Measurements from ENCODE around the gene SERPINH1. TPM values are rescaled to one million over a fixed set of nuclear protein-coding genes. Genes with fewer than 3 reads are reported as not detected.

The SERPINH1 gene
- total RNA-seq, 1 experiment from 2014 or later = 89.8 TPM

DNA sequence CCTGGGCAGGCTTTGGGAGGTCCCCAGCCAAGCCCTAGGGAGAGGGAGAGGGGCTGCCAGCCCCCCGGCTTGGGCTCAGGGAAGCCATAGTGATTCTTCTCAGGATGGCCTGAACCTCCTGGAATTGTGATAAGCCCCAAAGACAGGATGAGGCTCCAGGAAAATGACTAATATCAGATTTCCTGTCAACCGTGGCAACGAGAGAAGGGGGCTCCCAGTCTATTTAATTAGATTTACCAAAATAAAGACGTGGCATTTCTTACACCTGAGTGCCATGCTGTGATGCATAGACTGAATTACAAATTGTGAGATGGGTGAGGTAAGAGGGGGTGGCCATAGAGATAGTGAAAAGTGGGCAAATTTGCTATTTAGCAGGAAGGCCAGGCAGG, 20.4 kb downstream of the SERPINH1 start:
- intact Hi-C loops (cut with micrococcal nuclease; ENCODE audit: unreplicated experiment) = no loop called here
- Histone ChIP-seq H3K4me3 (ENCODE audit: low read depth in 2 of 2, low read length in 2 of 2) (peak overlapping the region in 1 of 2 experiments; percentile 63; a peak in 2 of 4 replicates), H3K27me3 (ENCODE audit: control insufficient read depth, insufficient read depth, low read length) (no peaks in the 10 kb centered on the region; the same call in 1 of the 2 replicates), H3K9me3 (ENCODE audit: control insufficient read depth, insufficient read depth, low read depth, low read length) (no peaks in the 10 kb centered on the region), H3K4me1 (ENCODE audit: control insufficient read depth, insufficient read depth, low read length) (peaks cover 5% of the 10 kb centered on the region; the same call in 1 of the 2 replicates), H3K36me3 (ENCODE audit: control insufficient read depth, insufficient read depth, low read length) (no peaks in the 10 kb centered on the region), H3K27ac (ENCODE audit: low read length) (no peak overlapping the region)
- ChIA-PET POLR2A (no interaction called here), CTCF (no interaction called here)
- DNase-seq (ENCODE audit: low read depth, low spot score) = no peak
- BruUV-seq (replicated peaks) = no TSS peak
- no peak for TF ChIP-seq POLR2AphosphoS5 (IDR thresholded peaks at IDR 0.05; ENCODE audit: low read depth, low read length)
- TF ChIP-seq, protein P1, sequence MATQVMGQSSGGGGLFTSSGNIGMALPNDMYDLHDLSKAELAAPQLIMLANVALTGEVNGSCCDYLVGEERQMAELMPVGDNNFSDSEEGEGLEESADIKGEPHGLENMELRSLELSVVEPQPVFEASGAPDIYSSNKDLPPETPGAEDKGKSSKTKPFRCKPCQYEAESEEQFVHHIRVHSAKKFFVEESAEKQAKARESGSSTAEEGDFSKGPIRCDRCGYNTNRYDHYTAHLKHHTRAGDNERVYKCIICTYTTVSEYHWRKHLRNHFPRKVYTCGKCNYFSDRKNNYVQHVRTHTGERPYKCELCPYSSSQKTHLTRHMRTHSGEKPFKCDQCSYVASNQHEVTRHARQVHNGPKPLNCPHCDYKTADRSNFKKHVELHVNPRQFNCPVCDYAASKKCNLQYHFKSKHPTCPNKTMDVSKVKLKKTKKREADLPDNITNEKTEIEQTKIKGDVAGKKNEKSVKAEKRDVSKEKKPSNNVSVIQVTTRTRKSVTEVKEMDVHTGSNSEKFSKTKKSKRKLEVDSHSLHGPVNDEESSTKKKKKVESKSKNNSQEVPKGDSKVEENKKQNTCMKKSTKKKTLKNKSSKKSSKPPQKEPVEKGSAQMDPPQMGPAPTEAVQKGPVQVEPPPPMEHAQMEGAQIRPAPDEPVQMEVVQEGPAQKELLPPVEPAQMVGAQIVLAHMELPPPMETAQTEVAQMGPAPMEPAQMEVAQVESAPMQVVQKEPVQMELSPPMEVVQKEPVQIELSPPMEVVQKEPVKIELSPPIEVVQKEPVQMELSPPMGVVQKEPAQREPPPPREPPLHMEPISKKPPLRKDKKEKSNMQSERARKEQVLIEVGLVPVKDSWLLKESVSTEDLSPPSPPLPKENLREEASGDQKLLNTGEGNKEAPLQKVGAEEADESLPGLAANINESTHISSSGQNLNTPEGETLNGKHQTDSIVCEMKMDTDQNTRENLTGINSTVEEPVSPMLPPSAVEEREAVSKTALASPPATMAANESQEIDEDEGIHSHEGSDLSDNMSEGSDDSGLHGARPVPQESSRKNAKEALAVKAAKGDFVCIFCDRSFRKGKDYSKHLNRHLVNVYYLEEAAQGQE (IDR thresholded peaks at IDR 0.05; ENCODE audit: insufficient read depth in 1 of 2, low read depth in 2 of 2, low read length in 1 of 2) = no peak
- in situ Hi-C loops (cut with HindIII; ENCODE audit: low pct_unique_long_range_greater_than_20kb, low sequenced_read_pairs) = no loop called here
- ATAC-seq = no peak

DNA sequence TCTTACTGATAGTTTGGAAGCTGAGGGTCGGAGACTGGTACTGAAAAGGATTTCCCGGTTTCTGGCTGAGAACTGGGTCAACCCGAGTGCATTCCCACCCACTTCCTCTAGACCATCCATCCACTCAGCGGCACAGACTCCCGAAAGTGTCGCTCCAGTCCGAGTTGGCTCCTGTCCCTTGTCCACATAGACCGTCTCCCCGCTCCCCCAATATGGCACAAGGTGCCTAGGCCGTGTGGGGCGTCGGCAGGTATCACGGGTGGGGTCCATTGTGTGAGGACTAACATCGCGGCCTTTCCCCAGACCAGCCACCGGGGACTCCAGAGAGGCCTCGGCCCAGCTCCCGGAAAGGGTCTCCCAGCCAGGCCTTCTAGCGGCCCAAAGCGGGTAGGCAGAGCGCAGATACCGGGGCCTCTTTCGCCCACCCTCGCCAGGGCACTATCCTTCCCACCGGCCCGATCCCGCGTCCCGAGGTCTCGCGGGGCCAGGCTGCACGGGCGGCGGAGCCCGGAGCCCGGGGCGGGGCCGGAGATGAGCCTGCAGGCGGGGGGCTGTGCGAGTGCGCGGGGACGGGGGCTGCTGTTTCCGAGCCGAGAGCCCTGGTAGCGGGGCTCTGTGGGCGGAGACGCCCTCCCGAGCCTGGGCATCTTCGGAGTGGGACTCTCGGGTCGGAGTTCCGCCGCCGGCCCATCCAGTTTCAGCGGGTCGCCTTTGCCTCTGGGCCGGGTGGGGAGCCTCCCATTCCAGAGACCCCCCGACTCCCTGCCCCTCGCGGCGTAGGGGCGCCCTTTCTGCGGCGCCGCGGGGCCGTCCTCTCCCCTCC, 21.1 kb downstream of the SERPINH1 start:
- Histone ChIP-seq H3K36me3 (ENCODE audit: control insufficient read depth, insufficient read depth, low read length) (no peaks in the 10 kb centered on the region), H3K4me1 (ENCODE audit: control insufficient read depth, insufficient read depth, low read length) (peaks cover 5% of the 10 kb centered on the region; the same call in 1 of the 2 replicates), H3K27ac (ENCODE audit: low read length) (peak overlapping the region; percentile 70), H3K4me3 (ENCODE audit: low read depth in 2 of 2, low read length in 2 of 2) (peak overlapping the region; percentile 54 to 63), H3K9me3 (ENCODE audit: control insufficient read depth, insufficient read depth, low read depth, low read length) (no peaks in the 10 kb centered on the region), H3K27me3 (ENCODE audit: control insufficient read depth, insufficient read depth, low read length) (no peaks in the 10 kb centered on the region; the same call in 1 of the 2 replicates)
- CTCF ChIA-PET = interaction anchor here (1.2 kb wide), 1 partner anchor 17 kb away, joined by 3 read pairs; no protein-coding TSS in a partner anchor
- intact Hi-C loops (cut with micrococcal nuclease; ENCODE audit: unreplicated experiment) = no loop called here
- no peak; the same call in 1 of the 2 replicates for TF ChIP-seq CTCF (IDR thresholded peaks at IDR 0.05)
- TF ChIP-seq, protein P1 (IDR thresholded peaks at IDR 0.05; ENCODE audit: insufficient read depth in 1 of 2, low read depth in 2 of 2, low read length in 1 of 2) = peak in 1 of 2 experiments; percentile 24; a peak in 1 of 4 replicates
- no peak for TF ChIP-seq TCF7L2 (IDR thresholded peaks at IDR 0.05; ENCODE audit: low read depth, low read length)
- TF ChIP-seq POLR2AphosphoS5 (IDR thresholded peaks at IDR 0.05; ENCODE audit: low read depth, low read length) = no peak
- no TSS peak for BruUV-seq (replicated peaks)
- POLR2A ChIA-PET = no interaction called here
- DNase-seq (ENCODE audit: low read depth, low spot score) (no peak), ATAC-seq (peak; percentile 86)
- in situ Hi-C loops (cut with HindIII; ENCODE audit: low pct_unique_long_range_greater_than_20kb, low sequenced_read_pairs) = no loop called here
